Common myeloid progenitor, CD34-positive (primary cell): ENCODE results near the gene NRIP2.
"Not testable (repeated sequence)": the region's sequence is repeated elsewhere in the genome, so short reads cannot be mapped to it uniquely, and the experiment has no call there.

Experiments
- CTCF ChIA-PET: fragments of 350-600 bp; sonication (Branson Sonifier 250); formaldehyde crosslinking; loops from one replicate; lab custom pipeline; 2021; ENCODE audit warnings: antibody characterized with exemption; lab: Charles Lee
- POLR2A ChIA-PET: fragments of 350-600 bp; sonication (Branson Sonifier 250); formaldehyde crosslinking; loops from one replicate; lab custom pipeline; 2021; ENCODE audit warnings: antibody characterized with exemption; lab: Charles Lee
- DNase-seq, 3 donors: peaks; one replicate each; pipeline versions ENCODE4 v3.0.0 to v3.0.0-alpha.2; 2013
- H3K27ac ChIP-seq, 2 experiments: 1 replicate in 1 of 2; 2 replicates in 1 of 2; pipeline ENCODE4 v1.7.0; 2013; ENCODE audit warnings: inconsistent platforms in 2 of 2, low read length in 2 of 2, mild to moderate bottlenecking in 2 of 2, low read depth in 1 of 2, moderate library complexity in 1 of 2; ENCODE audit not compliant: severe bottlenecking in 2 of 2, insufficient read depth in 1 of 2, poor library complexity in 1 of 2
- H3K27me3 ChIP-seq, 5 experiments: replicated peaks in 2 of 5; 1 replicate in 3 of 5; 2 replicates in 2 of 5; pipeline versions ENCODE4 v1.6.1 to v1.7.0; 2013; ENCODE audit warnings: low read length in 4 of 5, mild to moderate bottlenecking in 2 of 5, moderate library complexity in 2 of 5, inconsistent platforms in 1 of 5; ENCODE audit not compliant: insufficient read depth in 5 of 5, control insufficient read depth in 4 of 5
- H3K36me3 ChIP-seq, 4 experiments: 1 replicate in 2 of 4; 2 replicates in 2 of 4; pipeline versions ENCODE4 v1.6.1 to v1.7.0; 2013; ENCODE audit warnings: low read length in 3 of 4, control low read depth in 1 of 4, mild to moderate bottlenecking in 1 of 4; ENCODE audit not compliant: control insufficient read depth in 4 of 4, insufficient read depth in 4 of 4
- H3K4me1 ChIP-seq, 4 experiments: 1 replicate in 3 of 4; 2 replicates in 1 of 4; pipeline versions ENCODE4 v1.6.1 to v1.7.1; 2013; ENCODE audit warnings: low read length in 3 of 4, mild to moderate bottlenecking in 3 of 4, control low read depth in 1 of 4, inconsistent platforms in 1 of 4, moderate library complexity in 1 of 4; ENCODE audit not compliant: control insufficient read depth in 4 of 4, insufficient read depth in 4 of 4; ENCODE audit errors: control extremely low read depth in 1 of 4
- H3K4me3 ChIP-seq, 7 experiments: 1 replicate in 4 of 7; 2 replicates in 3 of 7; pipeline versions ENCODE4 v1.5.1 to v1.7.0; 2013; ENCODE audit warnings: mild to moderate bottlenecking in 7 of 7, low read length in 6 of 7, moderate library complexity in 6 of 7, inconsistent platforms in 2 of 7, low read depth in 2 of 7, control low read depth in 1 of 7; ENCODE audit not compliant: insufficient read depth in 4 of 7, control insufficient read depth in 1 of 7; ENCODE audit errors: extremely low read depth in 1 of 7
- H3K9me3 ChIP-seq, 5 experiments: 1 replicate in 4 of 5; 2 replicates in 1 of 5; pipeline versions ENCODE4 v1.6.1 to v1.7.1; 2013; ENCODE audit warnings: low read length in 4 of 5, mild to moderate bottlenecking in 2 of 5, inconsistent platforms in 1 of 5, low read depth in 1 of 5, moderate library complexity in 1 of 5; ENCODE audit not compliant: control insufficient read depth in 4 of 5, insufficient read depth in 2 of 5; ENCODE audit errors: control extremely low read depth in 1 of 5
- WGBS: methylation state at CpG from one replicate; pipeline ENCODE4 v1.1.5; 2013; ENCODE audit not compliant: insufficient coverage; 5-methylcytosine and 5-hydroxymethylcytosine counted together

Gene NRIP2

GRCh38 chr12:2868986-2869632 is 34.3 kb upstream of the NRIP2 start:
- DNase-seq, H3K4me1 ChIP-seq, H3K27me3 ChIP-seq, H3K9me3 ChIP-seq, POLR2A ChIA-PET, H3K4me3 ChIP-seq, H3K27ac ChIP-seq: not testable (repeated sequence)
- H3K36me3 ChIP-seq = peaks cover 17 to 74% (median 45%) of the 10 kb centered on the region in 4 experiments
- 92% methylated on average over 4 of the region's 9 CpGs for WGBS
- CTCF ChIA-PET = interaction anchor here (0.9 to 1.6 kb wide), 4 partner anchors 15 to 30 kb away, joined by 3 to 5 read pairs (median 4); no protein-coding TSS in a partner anchor

DNA sequence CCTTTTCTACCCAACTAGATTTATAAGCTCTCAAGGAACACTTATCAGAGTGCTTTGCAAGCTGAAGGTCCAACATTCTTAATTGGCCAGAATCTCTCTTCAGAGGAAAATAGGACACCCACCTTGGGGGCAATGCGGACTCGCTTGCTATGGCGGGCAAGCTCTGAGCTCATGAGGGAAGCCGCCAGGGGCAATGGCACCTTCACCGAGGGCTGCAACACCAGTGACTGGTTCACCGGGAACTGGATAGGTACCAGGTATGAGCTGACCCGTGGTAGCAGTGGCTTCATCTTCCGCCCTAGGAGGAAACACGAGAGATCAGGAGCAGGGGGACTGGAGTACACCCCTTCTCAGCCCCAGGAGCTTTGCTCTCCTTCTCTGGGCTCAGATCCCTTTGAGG is 29.4 kb upstream of the NRIP2 start:
- Histone ChIP-seq H3K27me3 (no peaks in the 10 kb centered on the region), H3K36me3 (peaks cover 17 to 73% (median 43%) of the 10 kb centered on the region in 4 experiments), H3K4me1 (no peaks in the 10 kb centered on the region), H3K9me3 (no peaks in the 10 kb centered on the region), H3K27ac (no peak overlapping the region), H3K4me3 (no peak overlapping the region)
- ChIA-PET POLR2A (no interaction called here), CTCF (interaction anchor here (0.9 to 3.7 kb wide), 4 partner anchors 10 to 66 kb away, joined by 3 to 15 read pairs (median 4); no protein-coding TSS in a partner anchor)
- 98% methylated on average over 9 of the region's 9 CpGs for WGBS
- DNase-seq = no peak

- peaks cover 17 to 73% (median 46%) of the 10 kb centered on the region in 4 experiments for H3K36me3 ChIP-seq
- H3K9me3 ChIP-seq, H3K4me3 ChIP-seq, DNase-seq, H3K27me3 ChIP-seq, H3K27ac ChIP-seq, H3K4me1 ChIP-seq, POLR2A ChIA-PET: not testable (repeated sequence)
- CTCF ChIA-PET = interaction anchor here (0.9 to 3.7 kb wide), 3 partner anchors 9 to 21 kb away, joined by 3 to 15 read pairs (median 3); no protein-coding TSS in a partner anchor
- WGBS = 92% methylated on average over 7 of the region's 7 CpGs
Observed at GRCh38 chr12:2863402-2863801, 28.6 kb upstream of the NRIP2 start.

- DNase-seq = no peak
- H3K36me3 ChIP-seq = peaks cover 17 to 73% (median 45%) of the 10 kb centered on the region in 4 experiments
- ChIA-PET CTCF (interaction anchor here (1.0 to 3.7 kb wide), 2 partner anchors 9 to 10 kb away, joined by 3 to 15 read pairs; no protein-coding TSS in a partner anchor), POLR2A (no interaction called here)
- no peaks in the 10 kb centered on the region for H3K4me1 ChIP-seq
- 95% methylated on average over 6 of the region's 7 CpGs for WGBS
- no peaks in the 10 kb centered on the region for H3K27me3 ChIP-seq
- no peak overlapping the region for H3K4me3 ChIP-seq
- H3K9me3 ChIP-seq = no peaks in the 10 kb centered on the region
- no peak overlapping the region for H3K27ac ChIP-seq
Observed at GRCh38 chr12:2862876-2863275, 28.0 kb upstream of the NRIP2 start.

GRCh38 chr12:2860170-2860569 is 25.3 kb upstream of the NRIP2 start:
- POLR2A ChIA-PET = no interaction called here
- Histone ChIP-seq H3K27ac (no peak overlapping the region), H3K27me3 (no peaks in the 10 kb centered on the region), H3K4me1 (no peaks in the 10 kb centered on the region), H3K9me3 (no peaks in the 10 kb centered on the region), H3K4me3 (no peak overlapping the region), H3K36me3 (peaks cover 10 to 57% (median 34%) of the 10 kb centered on the region in 4 experiments)
- CTCF ChIA-PET = interaction anchor here (1.6 kb wide), 1 partner anchor 81 kb away, joined by 3 read pairs; no protein-coding TSS in a partner anchor
- DNase-seq = no peak

- ChIA-PET POLR2A (no interaction called here), CTCF (no interaction called here)
- no peaks in the 10 kb centered on the region for H3K4me1 ChIP-seq
- H3K27me3 ChIP-seq = no peaks in the 10 kb centered on the region
- H3K4me3 ChIP-seq = no peak overlapping the region
- no peak overlapping the region for H3K27ac ChIP-seq
- H3K9me3 ChIP-seq = no peaks in the 10 kb centered on the region
- peaks cover 5 to 49% (median 25%) of the 10 kb centered on the region in 4 experiments for H3K36me3 ChIP-seq
- 95% methylated on average over 9 of the region's 12 CpGs for WGBS
- DNase-seq = no peak
Observed at GRCh38 chr12:2858944-2859421, 24.1 kb upstream of the NRIP2 start.

DNA sequence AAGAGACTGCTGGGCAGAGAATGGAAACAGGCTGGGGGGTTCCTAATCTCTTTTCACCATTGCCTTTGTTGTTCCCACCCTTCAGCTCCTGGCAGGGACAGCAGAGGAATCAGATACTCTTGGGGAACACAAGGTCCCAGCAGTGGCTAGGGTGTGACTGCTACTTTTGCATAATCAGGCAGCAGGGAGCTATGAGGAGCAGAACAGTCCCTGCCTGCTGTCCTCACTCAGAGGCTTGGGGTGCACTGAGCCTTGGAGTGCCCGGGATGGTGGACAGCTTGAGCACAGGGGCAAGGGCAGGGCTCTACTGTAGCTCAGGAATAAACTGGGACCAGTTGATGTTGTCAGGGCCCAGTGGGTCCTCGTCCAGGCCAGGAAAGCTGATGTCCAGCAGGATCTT is 23.5 kb upstream of the NRIP2 start:
- H3K4me3 ChIP-seq = no peak overlapping the region
- H3K27ac ChIP-seq = no peak overlapping the region
- CTCF ChIA-PET = interaction anchor here (1.0 to 1.2 kb wide), 2 partner anchors 86 to 172 kb away, joined by 3 read pairs; no protein-coding TSS in a partner anchor
- H3K4me1 ChIP-seq = no peaks in the 10 kb centered on the region
- no peak for DNase-seq
- H3K36me3 ChIP-seq = peaks cover 5 to 46% (median 23%) of the 10 kb centered on the region in 4 experiments
- POLR2A ChIA-PET = interaction anchor here (1.0 kb wide), 1 partner anchor 31 kb away, joined by 3 read pairs; no protein-coding TSS in a partner anchor
- 100% methylated on average over 2 of the region's 2 CpGs for WGBS
- no peaks in the 10 kb centered on the region for H3K27me3 ChIP-seq
- H3K9me3 ChIP-seq = no peaks in the 10 kb centered on the region
